HFFc6 (cell line): Measurements from ENCODE around the gene SNTG2. TPM values are rescaled to one million over a fixed set of nuclear protein-coding genes. Genes with fewer than 3 reads are reported as not detected.

Experiments used
- DNase-seq: peaks from one replicate; pipeline ENCODE4 v3.0.0-alpha.2; 2018
- H3K27ac Mint-ChIP-seq: 2 replicates; pipeline ENCODE4 v1.8.0; 2020; ENCODE audit warnings: mild to moderate bottlenecking, mixed read lengths
- H3K27me3 Mint-ChIP-seq: 2 replicates; pipeline ENCODE4 v1.8.0; 2021; ENCODE audit warnings: mild to moderate bottlenecking, moderate library complexity, mixed read lengths; ENCODE audit not compliant: insufficient read depth
- H3K36me3 Mint-ChIP-seq: 2 replicates; pipeline ENCODE4 v1.8.0; 2021; ENCODE audit warnings: low read depth, mixed read lengths
- H3K4me1 Mint-ChIP-seq: 2 replicates; pipeline ENCODE4 v1.8.0; 2020; ENCODE audit warnings: low read depth, mixed read lengths
- H3K4me3 Mint-ChIP-seq: 2 replicates; pipeline ENCODE4 v1.8.0; 2020; ENCODE audit warnings: mild to moderate bottlenecking, moderate library complexity, mixed read lengths
- H3K9me3 Mint-ChIP-seq: 2 replicates; pipeline ENCODE4 v1.8.0; 2020; ENCODE audit warnings: mild to moderate bottlenecking, mixed read lengths
- total RNA-seq, 6 experiments: library from RNA; stranded (reverse); fragmentation: NEBNext Ultra II Directional; extraction: Animal tissue kit (Norgen Biotek cat#: 25700); gene quantifications; 2 replicates in 1 of 6; 3 replicates in 5 of 6; pipeline ENCODE4 v1.2.3, GENCODE V29; 2021
- TF ChIP-seq, protein P1 (sequence below): fragments of 200-600 bp; sonication (generic); IDR thresholded peaks from 2 replicates; pipeline ENCODE4 v1.5.0; 2021; ENCODE audit warnings: antibody characterized with exemption, mild to moderate bottlenecking

SNTG2 gene
- total RNA-seq, 6 experiments from 2014 or later, result not detected

DNA sequence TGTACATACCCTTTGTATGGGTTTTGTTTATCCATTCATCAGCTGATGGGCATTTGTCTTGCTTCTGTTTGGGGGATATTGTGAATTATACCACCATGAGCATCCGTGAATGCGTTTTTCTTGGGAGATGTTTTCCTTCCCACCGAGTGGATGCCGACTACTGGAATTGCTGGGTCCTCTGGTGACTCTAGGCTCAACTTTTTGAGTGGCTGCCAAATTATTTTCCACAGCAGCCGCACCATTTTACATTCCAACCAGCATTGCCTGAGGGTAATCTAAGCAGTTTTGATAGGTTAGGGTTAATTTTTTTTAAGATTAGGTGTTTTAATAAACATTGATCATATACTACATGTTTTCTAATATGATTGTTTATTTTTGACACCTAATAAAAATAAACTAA, 220.1 kb downstream of the SNTG2 start:
- Mint-ChIP-seq H3K4me1 (peaks cover 20% of the 10 kb centered on the region; the same call in 1 of the 2 replicates), H3K9me3 (peaks cover 12% of the 10 kb centered on the region; the same call in 1 of the 2 replicates), H3K27ac (no peak overlapping the region), H3K4me3 (peak overlapping the region; percentile 63; the same call in 1 of the 2 replicates), H3K27me3 (no peaks in the 10 kb centered on the region; the same call in none of the 2 replicates), H3K36me3 (no peaks in the 10 kb centered on the region)
- DNase-seq, result no peak
- TF ChIP-seq, protein P1, sequence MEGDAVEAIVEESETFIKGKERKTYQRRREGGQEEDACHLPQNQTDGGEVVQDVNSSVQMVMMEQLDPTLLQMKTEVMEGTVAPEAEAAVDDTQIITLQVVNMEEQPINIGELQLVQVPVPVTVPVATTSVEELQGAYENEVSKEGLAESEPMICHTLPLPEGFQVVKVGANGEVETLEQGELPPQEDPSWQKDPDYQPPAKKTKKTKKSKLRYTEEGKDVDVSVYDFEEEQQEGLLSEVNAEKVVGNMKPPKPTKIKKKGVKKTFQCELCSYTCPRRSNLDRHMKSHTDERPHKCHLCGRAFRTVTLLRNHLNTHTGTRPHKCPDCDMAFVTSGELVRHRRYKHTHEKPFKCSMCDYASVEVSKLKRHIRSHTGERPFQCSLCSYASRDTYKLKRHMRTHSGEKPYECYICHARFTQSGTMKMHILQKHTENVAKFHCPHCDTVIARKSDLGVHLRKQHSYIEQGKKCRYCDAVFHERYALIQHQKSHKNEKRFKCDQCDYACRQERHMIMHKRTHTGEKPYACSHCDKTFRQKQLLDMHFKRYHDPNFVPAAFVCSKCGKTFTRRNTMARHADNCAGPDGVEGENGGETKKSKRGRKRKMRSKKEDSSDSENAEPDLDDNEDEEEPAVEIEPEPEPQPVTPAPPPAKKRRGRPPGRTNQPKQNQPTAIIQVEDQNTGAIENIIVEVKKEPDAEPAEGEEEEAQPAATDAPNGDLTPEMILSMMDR, result no peak

DNA sequence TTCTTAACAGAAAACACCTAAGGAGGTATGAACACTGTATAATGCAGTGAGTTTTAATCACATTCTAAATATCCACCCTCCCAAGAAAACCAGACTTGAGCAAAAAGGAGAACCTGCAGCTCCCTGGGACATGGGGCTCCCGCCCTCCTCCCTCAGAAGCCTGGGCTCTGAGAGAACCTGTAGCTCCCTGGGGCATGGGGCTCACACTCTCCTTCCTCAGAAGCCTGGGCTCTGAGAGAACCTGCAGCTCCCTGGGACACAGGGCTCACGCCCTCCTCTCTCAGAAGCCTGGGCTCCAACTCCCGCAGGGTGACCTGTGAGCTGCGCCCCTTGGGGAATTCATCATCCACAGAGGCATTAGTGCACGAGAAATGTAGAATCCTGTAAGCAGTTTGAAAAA, 222.9 kb downstream of the SNTG2 start:
- Mint-ChIP-seq H3K36me3 (no peaks in the 10 kb centered on the region), H3K9me3 (peaks cover 5% of the 10 kb centered on the region; the same call in 1 of the 2 replicates), H3K27ac (no peak overlapping the region), H3K27me3 (no peaks in the 10 kb centered on the region; the same call in none of the 2 replicates), H3K4me1 (peaks cover 19% of the 10 kb centered on the region; the same call in 1 of the 2 replicates), H3K4me3 (no peak overlapping the region)
- TF ChIP-seq, protein P1, result no peak
- no peak for DNase-seq

DNA sequence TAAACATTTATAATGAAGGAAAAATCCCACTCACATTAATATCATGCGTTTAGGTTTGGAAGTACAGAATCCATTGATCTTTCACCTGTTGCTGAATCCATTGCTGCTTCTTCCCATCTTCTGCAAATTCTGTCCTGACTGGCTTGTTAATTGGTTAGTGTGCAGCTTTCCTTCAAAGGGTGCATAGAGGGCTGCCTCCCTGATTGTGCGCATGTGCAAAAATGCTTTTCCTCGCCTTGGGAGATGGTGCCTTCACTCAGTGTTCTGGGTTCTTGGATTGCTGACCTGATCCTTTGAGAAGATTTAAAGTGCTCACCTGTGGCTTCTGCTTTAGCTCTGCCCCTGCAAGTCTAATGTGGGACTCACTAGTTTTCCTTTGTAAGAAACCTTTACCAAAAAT, 231.2 kb downstream of the SNTG2 start:
- TF ChIP-seq, protein P1, result no peak
- Mint-ChIP-seq H3K9me3 (peaks cover 7% of the 10 kb centered on the region), H3K27ac (no peak overlapping the region), H3K36me3 (no peaks in the 10 kb centered on the region), H3K4me3 (no peak overlapping the region), H3K27me3 (no peaks in the 10 kb centered on the region), H3K4me1 (no peaks in the 10 kb centered on the region)
- DNase-seq, result no peak

DNA sequence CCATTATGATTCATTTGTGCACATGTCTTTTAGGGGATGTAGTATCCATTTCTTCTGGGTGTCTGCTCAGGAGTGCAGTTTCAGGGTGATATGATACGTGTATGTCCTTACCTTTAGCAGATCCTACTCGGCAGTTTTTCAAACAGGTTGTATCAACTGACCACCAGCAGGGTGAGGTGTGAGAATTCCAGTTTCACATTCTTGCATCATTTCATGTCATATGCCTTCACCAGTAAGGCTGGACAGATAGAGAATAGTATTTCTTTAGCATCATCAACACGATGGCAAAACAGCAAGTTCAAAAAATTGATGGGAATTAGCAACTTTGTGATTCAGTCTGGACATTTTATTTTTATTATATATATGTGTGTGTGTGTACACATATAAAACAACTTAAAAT, 232.7 kb downstream of the SNTG2 start:
- no peak overlapping the region for H3K4me3 Mint-ChIP-seq
- no peaks in the 10 kb centered on the region; the same call in 1 of the 2 replicates for H3K27me3 Mint-ChIP-seq
- H3K9me3 Mint-ChIP-seq, result peaks cover 11% of the 10 kb centered on the region
- no peaks in the 10 kb centered on the region for H3K36me3 Mint-ChIP-seq
- TF ChIP-seq, protein P1, result no peak
- no peak for DNase-seq
- no peak overlapping the region for H3K27ac Mint-ChIP-seq
- no peaks in the 10 kb centered on the region for H3K4me1 Mint-ChIP-seq

DNA sequence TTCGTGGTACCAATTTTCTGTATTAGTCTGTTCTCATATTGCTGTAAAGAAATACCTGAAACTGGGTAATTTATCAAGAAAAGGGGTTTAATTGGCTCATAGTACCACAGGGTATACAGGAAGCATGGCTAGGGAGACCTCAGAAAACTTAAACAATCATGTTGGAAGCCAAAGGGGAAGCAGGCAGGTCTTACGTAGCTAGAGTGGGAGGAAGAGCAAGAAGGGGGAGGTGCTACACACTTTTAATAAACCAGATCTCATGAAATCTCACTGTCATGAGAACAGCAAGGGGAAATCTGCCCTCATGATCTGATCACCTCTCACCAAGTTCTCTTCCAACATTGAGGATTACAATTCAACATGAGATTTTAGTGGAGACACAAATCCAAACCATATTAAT, 235.8 kb downstream of the SNTG2 start:
- DNase-seq, result no peak
- peaks cover 11% of the 10 kb centered on the region for H3K9me3 Mint-ChIP-seq
- H3K36me3 Mint-ChIP-seq, result no peaks in the 10 kb centered on the region
- no peaks in the 10 kb centered on the region for H3K4me1 Mint-ChIP-seq
- no peaks in the 10 kb centered on the region; the same call in 1 of the 2 replicates for H3K27me3 Mint-ChIP-seq
- no peak overlapping the region for H3K4me3 Mint-ChIP-seq
- no peak overlapping the region for H3K27ac Mint-ChIP-seq
- TF ChIP-seq, protein P1, result no peak

DNA sequence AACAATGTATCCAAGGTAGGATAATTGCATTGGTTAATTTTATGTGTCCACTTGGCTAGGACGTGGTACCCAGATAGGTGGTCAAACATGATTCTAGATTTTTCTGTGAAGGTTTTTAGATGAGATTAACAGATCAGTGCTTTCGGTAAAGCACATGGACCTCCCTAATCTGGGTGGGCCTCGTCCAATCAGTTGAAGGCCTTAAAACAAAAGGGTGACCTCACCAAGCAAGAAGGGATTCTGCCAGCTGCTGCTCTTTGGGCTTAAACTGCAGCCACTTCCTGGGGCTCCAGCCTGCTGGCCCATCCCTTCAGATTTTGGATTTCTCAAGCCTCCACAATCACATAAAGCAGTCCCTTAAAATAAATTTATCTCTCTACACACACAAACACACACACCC, 236.5 kb downstream of the SNTG2 start:
- no peaks in the 10 kb centered on the region for H3K4me1 Mint-ChIP-seq
- DNase-seq, result no peak
- no peaks in the 10 kb centered on the region for H3K36me3 Mint-ChIP-seq
- TF ChIP-seq, protein P1, result no peak
- H3K27me3 Mint-ChIP-seq, result no peaks in the 10 kb centered on the region; the same call in 1 of the 2 replicates
- peaks cover 11% of the 10 kb centered on the region for H3K9me3 Mint-ChIP-seq
- H3K4me3 Mint-ChIP-seq, result no peak overlapping the region
- no peak overlapping the region for H3K27ac Mint-ChIP-seq
